Lower lobe of right lung (tissue), 2 donors: ENCODE data around the gene COLEC12. TPM values are rescaled to one million over a fixed set of nuclear protein-coding genes. Genes with fewer than 3 reads are reported as not detected.
A peak's percentile ranks its signal among the peaks of the same experiment; 100 is the strongest.

Source experiments
- ATAC-seq, 2 donors: fragments of 200-7000 bp; cut with Tn5 transposase; one replicate each; pipeline ENCODE4 v1.9.1; 2020 to 2022; ENCODE audit warnings: mild to moderate bottlenecking in 2 of 2, moderate library complexity in 2 of 2
- DNase-seq: peaks from one replicate; pipeline ENCODE4 v3.0.0-alpha.2; 2020
- H3K27ac ChIP-seq: fragments of 200-600 bp; one replicate; pipeline ENCODE4 v1.8.0; 2022
- H3K27me3 ChIP-seq: fragments of 200-600 bp; one replicate; pipeline ENCODE4 v1.8.0; 2022; ENCODE audit warnings: low read depth
- H3K36me3 ChIP-seq: fragments of 200-600 bp; one replicate; pipeline ENCODE4 v1.8.0; 2022; ENCODE audit warnings: mild to moderate bottlenecking
- H3K4me1 ChIP-seq: fragments of 200-600 bp; one replicate; pipeline ENCODE4 v1.8.0; 2022
- H3K4me3 ChIP-seq: fragments of 200-600 bp; one replicate; pipeline ENCODE4 v1.8.0; 2022; ENCODE audit warnings: mild to moderate bottlenecking
- H3K9me3 ChIP-seq: fragments of 200-600 bp; one replicate; pipeline ENCODE4 v1.8.0; 2022
- intact Hi-C: fragments of 100-400 bp; cut with DNase I; formaldehyde crosslinking; loops from one replicate; pipeline ENCODE4 v1.11.0; 2022
- total RNA-seq: library from RNA; stranded (reverse); fragmentation: NEBNext Ultra II Directional; extraction: Animal tissue kit (Norgen Biotek cat#: 25700); gene quantifications from one replicate; pipeline ENCODE4 v1.2.1, GENCODE V29; 2021
- TF ChIP-seq, protein P1 (sequence below): fragments of 200-600 bp; IDR thresholded peaks from one replicate; pipeline ENCODE4 v1.8.0; 2022; ENCODE audit warnings: antibody characterized with exemption, mild to moderate bottlenecking
- donor health status: DM: no; HTN: yes; CAD: no; lungs with severe emphysema.

Gene COLEC12
- total RNA-seq, 1 donor from 2014 or later: 79.2 TPM

DNA sequence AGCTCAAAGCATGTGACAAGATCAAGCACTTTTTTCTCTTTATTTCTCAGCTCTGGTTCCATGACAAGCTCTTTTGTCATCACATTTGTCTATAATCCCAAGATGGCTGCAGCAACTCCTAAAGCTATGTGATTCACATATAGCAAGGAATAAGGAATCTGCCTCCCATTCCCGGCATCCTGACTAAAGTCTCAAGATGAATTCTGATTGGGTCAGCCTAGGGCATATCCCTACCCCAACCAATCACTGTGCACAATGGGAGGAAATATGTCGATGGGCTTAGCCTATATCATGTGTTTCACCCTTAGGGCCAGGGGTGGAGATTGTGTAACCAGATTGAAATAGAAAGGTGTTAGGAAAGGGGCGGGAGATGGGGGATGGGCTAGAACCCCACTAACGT, 23.1 kb upstream of the COLEC12 start:
- H3K27me3 ChIP-seq: no peaks in the 10 kb centered on the region
- no peak overlapping the region for H3K4me3 ChIP-seq
- ATAC-seq (no peak), DNase-seq (no peak)
- TF ChIP-seq, protein P1, sequence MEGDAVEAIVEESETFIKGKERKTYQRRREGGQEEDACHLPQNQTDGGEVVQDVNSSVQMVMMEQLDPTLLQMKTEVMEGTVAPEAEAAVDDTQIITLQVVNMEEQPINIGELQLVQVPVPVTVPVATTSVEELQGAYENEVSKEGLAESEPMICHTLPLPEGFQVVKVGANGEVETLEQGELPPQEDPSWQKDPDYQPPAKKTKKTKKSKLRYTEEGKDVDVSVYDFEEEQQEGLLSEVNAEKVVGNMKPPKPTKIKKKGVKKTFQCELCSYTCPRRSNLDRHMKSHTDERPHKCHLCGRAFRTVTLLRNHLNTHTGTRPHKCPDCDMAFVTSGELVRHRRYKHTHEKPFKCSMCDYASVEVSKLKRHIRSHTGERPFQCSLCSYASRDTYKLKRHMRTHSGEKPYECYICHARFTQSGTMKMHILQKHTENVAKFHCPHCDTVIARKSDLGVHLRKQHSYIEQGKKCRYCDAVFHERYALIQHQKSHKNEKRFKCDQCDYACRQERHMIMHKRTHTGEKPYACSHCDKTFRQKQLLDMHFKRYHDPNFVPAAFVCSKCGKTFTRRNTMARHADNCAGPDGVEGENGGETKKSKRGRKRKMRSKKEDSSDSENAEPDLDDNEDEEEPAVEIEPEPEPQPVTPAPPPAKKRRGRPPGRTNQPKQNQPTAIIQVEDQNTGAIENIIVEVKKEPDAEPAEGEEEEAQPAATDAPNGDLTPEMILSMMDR: no peak
- H3K4me1 ChIP-seq: peaks cover 36% of the 10 kb centered on the region
- no peak overlapping the region for H3K27ac ChIP-seq
- H3K36me3 ChIP-seq: no peaks in the 10 kb centered on the region
- intact Hi-C loops: no loop called here
- no peaks in the 10 kb centered on the region for H3K9me3 ChIP-seq

DNA sequence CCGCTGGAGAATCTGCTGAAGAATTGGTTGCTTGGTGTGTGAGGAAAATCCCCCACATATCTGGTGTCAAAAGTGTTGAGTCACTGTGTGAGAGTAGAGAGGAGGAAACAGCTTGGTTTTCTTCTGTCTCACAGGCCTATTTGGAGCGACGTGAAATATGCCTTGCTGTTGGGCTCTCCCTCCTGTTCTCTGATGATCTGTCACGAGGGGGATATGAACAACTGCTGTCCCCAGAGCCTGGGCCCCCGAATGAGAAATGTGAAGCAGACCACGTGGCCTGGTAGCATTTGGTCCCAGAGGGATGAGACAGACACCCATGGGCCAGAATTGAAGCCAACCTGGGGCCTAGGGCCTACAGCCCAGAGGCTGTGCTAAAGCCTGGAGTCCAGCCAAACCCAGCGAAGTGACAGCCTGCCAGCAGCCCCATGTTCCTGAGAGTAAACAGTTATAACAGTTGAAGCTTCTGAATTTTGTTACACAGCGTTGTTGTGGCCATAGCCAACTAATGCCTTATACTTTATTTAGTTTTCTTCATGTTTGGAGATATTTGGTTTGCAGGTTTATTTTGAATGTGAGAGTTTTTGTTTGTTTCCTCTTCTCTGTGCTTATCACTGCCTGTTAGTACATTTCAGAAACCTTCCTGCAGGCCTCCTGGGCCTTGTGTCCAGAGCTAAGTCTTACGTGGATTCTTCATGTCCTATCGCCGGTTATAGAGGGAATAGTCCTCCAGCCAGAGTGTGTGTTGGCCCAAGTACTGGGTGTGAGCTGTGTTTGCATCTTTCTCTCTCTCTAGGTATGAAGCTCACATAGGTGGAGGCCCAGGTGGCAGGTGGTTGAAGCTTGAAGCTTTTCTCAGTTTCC, 18.7 kb upstream of the COLEC12 start:
- Histone ChIP-seq H3K36me3 (no peaks in the 10 kb centered on the region), H3K27ac (peak overlapping the region; percentile 28), H3K27me3 (no peaks in the 10 kb centered on the region), H3K9me3 (no peaks in the 10 kb centered on the region), H3K4me1 (peaks cover 23% of the 10 kb centered on the region), H3K4me3 (no peak overlapping the region)
- intact Hi-C loops: no loop called here
- TF ChIP-seq, protein P1: no peak
- DNase-seq (peak; percentile 63), ATAC-seq (peak; percentile 72 to 84)

DNA sequence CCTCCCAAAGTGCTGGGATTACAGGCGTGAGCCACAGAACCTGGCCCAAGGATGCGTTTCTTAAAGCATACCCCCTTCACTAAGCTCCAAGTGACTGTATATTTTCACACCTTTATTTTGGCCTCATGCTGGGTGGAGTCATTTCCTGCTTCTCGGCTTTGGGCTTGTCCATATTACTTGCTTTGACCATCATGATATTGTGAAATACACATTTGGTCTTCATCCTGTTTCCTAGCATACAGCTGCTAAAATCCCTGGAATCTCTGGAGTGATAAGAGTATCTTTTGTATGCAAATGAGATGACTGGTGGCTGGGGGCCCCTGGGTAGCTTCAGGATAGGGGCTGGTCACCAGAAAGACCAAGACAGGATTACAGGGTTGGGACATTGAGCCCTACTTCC, 17.6 kb upstream of the COLEC12 start:
- Histone ChIP-seq H3K9me3 (no peaks in the 10 kb centered on the region), H3K4me3 (no peak overlapping the region), H3K27me3 (no peaks in the 10 kb centered on the region), H3K36me3 (no peaks in the 10 kb centered on the region), H3K4me1 (peaks cover 19% of the 10 kb centered on the region), H3K27ac (no peak overlapping the region)
- TF ChIP-seq, protein P1: no peak
- DNase-seq: no peak
- ATAC-seq: no peak
- intact Hi-C loops: no loop called here

DNA sequence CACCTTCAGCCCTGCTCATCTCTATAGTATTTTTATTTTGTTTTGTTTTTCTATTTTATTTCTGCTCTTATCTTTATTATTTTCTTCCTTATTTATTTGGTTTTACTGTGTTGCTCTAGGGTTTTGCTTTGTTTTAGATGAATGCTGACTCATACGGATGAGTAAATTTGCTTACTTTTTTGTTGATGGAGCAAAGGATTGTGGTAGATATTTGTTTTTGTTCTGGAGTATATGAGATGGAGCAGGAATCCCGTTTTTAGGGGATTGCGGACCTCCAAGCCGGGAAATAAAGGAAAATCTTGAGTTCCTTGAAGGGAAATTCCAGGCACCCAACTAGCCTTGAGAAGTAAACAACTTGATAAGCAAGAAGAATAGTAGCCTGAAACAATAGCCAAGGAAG, 15.3 kb upstream of the COLEC12 start:
- Histone ChIP-seq H3K27ac (no peak overlapping the region), H3K27me3 (no peaks in the 10 kb centered on the region), H3K36me3 (no peaks in the 10 kb centered on the region), H3K4me1 (peaks cover 19% of the 10 kb centered on the region), H3K9me3 (no peaks in the 10 kb centered on the region), H3K4me3 (no peak overlapping the region)
- ATAC-seq: no peak
- intact Hi-C loops: no loop called here
- TF ChIP-seq, protein P1: no peak
- no peak for DNase-seq

DNA sequence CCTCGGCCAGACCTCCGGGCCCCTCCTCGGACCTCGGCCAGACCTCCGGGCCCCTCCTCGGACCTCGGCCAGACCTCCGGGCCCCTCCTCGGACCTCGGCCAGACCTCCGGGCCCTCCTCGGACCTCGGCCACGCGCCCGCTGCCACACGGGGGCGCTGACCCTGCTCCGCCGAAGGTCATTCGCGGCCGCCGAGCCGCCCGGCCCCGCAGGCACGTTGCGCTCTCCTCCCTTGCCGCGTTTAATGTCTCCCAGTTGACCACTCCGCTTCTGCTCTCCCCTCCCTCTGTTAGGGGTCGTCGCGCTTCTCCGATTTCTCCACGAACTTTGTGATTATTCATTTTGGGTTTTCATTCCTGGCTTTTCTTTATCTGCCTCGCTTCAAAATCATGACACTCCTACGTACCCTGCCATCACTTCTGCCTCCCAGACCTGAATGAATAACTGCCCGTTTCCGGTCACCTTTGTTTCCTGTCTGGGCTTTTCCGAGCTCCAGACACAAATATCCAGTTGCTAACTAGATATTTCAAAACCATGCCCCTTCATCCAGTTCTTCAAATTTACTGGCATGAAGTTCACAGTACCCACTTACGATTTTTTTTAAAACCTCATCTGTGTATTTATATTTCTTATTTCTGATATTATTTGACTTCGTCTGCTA, 14.8 kb upstream of the COLEC12 start:
- Histone ChIP-seq H3K27ac (no peak overlapping the region), H3K4me1 (peaks cover 19% of the 10 kb centered on the region), H3K27me3 (no peaks in the 10 kb centered on the region), H3K9me3 (no peaks in the 10 kb centered on the region), H3K36me3 (no peaks in the 10 kb centered on the region), H3K4me3 (no peak overlapping the region)
- intact Hi-C loops: no loop called here
- TF ChIP-seq, protein P1: no peak
- no peak for ATAC-seq
- DNase-seq: no peak
